Measurements from ENCODE around the gene ATP13A3.
"Not testable (repeated sequence)": the region's sequence is repeated elsewhere in the genome, so short reads cannot be mapped to it uniquely, and the experiment has no call there.

The ATP13A3 gene

DNA sequence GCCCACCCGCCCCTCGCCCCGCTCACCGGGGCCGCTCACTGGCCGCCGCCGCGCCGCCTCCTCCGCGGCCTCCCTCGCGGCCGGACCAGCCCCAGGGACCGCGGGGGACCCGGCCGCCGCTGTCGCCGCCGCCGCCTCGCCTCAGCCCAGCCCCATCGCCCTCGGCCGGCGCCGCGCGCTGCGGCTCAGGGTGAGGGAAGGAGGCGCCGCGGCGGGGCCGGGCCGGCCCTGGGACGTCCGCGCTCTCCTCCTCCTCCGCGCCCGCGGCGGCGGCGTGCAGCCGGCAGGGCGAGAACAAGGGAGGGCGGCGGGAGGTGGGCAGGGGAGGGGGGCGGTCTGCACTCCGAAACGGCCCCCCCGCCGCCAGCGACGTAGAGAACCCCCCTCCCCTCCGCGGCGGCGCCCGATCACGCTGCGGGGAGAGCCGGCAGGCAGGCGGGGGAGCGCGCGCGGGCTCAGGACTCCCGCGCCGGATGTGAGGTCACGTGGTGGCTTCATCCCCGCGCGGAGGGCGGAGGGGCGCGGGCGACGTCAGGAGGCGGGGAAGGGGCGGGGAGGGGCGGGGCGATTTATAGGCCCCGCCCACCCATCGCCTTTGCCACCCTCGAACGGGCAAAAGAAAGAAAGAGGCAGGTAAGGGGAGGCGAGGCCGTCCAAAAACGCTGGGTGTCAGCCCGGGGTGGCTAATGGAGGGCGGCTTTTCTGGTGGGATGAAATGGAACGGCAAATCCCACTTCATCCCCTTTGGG, at the start of gene ATP13A3:
ATP13A3 (minus strand) TSS at position 463 of the 749 bp plus-strand sequence. CDS start 24,812 bp downstream, outside the sequence.
- peak; percentile 78 to 79 for DNase-seq (ENCODE audit: low read depth in 2 of 2)

DNA sequence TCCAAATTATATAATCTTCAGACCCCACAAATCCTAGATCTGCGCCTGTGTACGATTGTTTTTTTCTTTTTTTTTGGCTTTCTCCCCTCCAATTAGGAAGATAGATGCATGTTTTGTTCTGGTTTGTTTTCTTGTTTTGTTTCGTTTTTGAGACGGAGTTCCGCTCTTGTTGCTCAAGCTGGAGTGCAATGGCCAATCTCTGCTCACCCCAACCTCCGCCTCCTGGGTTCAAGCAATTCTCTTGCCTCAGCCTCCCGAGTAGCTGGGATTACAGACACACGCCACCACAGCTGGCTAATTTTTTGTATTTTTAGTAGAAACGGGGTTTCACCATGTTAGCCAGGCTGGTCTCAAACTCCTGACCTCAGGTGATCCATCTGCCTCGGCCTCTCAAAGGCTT, 48.4 kb upstream of the ATP13A3 start:
- DNase-seq (ENCODE audit: low read depth in 2 of 2), result not testable (repeated sequence)

DNA sequence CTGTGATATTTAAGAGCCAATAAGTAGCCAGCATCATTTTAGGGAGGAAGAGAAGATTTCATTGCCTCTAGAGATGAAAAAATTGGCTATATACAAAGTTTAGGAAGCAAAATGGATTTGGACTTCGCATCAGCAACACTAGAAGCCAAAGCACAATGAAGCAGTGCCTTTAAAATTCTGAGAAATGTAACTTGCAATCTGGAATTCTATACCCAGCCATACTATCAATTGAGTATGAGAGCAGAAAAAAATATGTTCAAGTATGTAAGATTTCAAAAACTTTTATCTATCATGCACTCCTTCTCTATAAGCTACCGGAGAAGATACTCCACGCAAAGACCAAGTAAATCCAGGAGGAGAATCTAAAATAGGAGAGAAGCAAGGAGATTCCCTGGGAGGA, 47.4 kb upstream of the ATP13A3 start:
- DNase-seq (ENCODE audit: low read depth in 2 of 2), result no peak

DNA sequence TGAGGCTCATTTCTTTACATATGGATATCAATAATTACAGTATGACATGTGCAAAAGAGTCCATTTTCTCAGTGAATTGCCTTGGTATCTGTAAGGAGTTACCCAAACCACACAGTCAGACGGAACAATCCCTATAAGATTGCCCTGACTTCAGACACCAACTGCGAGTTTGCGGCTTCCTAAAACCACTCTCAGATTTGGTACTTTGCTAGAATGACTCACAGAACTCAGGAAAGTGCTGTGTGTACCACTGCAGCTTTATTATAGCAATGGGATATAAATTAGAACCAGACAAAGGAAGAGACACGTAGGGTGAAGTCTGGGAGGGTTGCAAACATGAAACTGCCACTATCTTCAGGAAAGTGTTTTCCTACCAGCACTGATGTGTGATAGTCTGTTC, 45.8 kb upstream of the ATP13A3 start:
- no peak for DNase-seq (ENCODE audit: low read depth in 2 of 2)

GRCh38 chr3:194527726-194528125, 40.9 kb upstream of the ATP13A3 start:
- DNase-seq (ENCODE audit: low read depth in 2 of 2), result no peak

GRCh38 chr3:194526164-194526563, 39.4 kb upstream of the ATP13A3 start:
- no peak for DNase-seq (ENCODE audit: low read depth in 2 of 2)

DNA sequence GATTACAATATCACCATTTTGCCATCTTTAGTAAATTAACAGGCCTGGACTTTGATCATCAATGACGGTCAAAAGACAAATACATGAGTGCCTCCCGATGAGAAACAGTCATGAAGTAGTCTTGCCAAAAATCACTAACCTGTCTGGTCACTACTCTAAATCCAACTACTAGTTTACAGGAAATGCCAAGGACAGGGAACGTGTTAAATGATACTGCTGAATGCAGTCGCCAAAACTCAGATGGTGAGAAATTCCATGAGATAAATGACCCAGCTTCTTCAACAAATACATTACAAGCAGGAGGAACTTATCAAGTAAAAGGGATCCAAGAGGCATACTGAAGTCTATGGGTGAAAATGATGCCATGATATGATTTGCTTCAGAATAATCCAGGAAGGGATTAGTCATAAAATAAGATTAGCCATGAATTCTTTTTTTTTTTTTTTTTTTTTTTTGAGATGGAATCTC, 35.8 kb upstream of the ATP13A3 start:
- DNase-seq (ENCODE audit: low read depth in 2 of 2), result no peak

- DNase-seq (ENCODE audit: low read depth in 2 of 2), result no peak
Observed at GRCh38 chr3:194521510-194522260, 34.9 kb upstream of the ATP13A3 start.

DNA sequence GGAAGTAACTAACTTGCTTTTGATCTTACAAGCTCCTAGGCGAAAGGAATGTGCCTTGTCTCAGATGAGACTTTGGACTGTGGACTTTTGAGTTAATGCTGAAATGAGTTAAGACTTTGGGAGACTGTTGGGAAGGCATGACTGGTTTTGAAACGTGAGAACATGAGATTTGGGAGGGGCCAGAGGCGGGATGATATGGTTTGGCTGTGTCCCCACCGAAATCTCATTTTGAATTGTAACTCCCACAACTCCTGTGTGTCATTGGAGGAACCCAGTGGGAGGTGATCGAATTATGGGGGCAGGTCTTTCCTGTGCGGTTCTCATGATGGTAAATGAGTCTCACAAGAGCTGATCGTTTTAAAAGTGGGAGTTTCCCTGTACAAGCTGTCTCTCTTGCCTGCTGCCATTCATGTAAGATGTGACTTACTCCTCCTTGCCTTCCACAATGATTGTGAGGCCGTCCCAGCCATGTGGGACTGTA, 33.9 kb upstream of the ATP13A3 start:
- peak in 1 of 2 donors; percentile 20 for DNase-seq (ENCODE audit: low read depth in 2 of 2)

GRCh38 chr3:194520201-194520600, 33.4 kb upstream of the ATP13A3 start:
- DNase-seq (ENCODE audit: low read depth in 2 of 2), result not testable (repeated sequence)

DNA sequence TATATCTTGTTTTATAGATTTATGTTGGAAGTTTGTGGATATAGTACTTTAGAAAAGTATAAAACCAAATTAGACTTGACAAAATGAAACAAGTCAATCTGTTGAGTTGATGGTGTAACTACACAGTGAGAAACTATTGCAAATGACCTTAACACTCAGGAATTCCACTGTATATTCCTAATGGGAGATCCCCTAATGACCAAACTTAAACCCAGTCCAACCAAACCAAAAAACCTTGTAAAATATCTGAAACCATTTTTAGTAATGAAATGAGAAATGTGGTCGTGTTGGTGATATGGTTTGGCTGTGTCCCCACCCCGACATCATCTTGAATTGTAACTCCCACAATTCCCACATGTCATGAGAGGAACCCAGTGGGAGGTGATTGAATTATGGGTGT, 31.9 kb upstream of the ATP13A3 start:
- DNase-seq (ENCODE audit: low read depth in 2 of 2), result no peak

GRCh38 chr3:194517333-194517732, 30.5 kb upstream of the ATP13A3 start:
- no peak for DNase-seq (ENCODE audit: low read depth in 2 of 2)

- no peak for DNase-seq (ENCODE audit: low read depth in 2 of 2)
Observed at GRCh38 chr3:194514626-194515025, 27.8 kb upstream of the ATP13A3 start.

DNA sequence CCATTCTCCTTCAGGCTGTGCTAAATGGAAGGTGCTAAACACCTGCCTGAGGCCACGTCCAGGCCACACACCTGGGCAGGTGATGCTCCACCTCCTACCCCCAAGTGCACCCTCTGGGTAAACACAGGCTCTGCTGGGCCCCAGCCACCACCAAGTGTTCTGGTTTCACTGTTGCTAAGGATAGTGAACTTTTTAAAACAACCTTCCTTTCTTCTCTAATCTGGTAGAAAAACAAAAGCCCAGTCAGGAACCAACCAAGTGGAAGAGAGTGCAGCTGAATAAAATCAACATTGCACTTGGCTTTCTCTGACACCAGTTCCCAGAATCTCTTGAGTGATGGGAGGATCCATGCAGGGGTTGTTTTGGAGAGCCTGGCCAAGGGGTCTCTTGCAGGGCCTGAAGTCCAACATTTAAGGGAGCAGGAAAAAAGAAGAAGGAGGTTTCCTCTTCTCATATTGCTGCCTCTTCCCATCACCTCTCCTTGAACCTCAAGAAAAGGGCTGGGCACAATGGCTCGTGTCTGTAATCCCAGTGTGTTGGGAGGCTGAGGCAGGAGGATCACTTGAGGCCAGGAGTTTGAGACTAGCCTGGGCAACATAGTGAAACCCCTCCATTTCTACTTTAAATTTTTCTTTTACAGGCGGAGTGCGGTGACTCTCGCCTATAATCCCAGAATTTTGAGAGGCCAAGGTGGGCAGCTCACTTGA, 26.2 kb upstream of the ATP13A3 start:
- DNase-seq (ENCODE audit: low read depth in 2 of 2), result no peak

DNA sequence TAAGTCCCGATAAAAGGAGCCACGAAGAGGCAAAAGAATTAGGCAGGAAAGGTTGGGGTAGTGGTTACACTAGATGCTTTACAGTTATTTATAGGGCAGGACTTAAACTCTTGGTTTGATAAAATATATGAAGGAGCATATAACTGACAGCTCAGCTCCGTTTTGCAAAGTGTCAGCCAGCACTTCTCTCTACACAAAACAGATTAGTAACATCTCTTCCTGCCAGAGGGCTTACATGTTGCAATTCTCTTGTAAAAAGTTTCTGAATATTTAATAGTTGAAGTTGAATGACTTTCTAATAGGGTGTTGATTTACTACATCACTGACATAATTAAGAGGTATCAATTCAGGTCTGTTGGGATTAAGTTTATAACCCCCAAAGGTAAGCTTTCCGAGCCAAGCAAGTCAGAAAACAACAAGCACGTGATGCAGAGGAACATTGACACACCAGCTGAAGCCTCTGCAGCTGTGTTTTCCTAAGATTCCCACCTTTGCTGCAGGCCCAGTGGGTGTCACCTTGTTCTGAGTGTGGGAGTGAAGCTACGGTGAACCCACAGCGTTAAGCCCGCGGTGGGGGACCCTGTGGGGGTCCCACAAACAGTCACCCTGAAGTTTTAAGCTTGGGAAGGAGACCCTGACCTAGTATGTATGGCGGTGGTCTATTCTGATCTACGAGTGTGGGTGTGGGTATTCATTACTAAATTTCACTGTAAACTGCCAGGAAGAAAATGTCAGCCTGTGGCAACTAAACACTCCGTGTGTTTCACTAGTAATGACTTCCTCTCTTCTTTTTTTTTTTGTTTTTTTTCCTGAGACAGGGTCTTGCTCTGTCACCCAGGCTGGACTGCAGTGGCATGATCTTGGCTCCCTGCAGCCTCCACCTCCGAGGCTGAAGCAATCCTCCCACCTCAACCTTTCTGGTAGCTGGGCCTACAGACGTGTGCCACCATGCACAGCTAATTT, 22.0 kb upstream of the ATP13A3 start:
- DNase-seq (ENCODE audit: low read depth in 2 of 2), result no peak

- no peak for DNase-seq (ENCODE audit: low read depth in 2 of 2)
Observed at GRCh38 chr3:194507571-194507970, 20.8 kb upstream of the ATP13A3 start.

GRCh38 chr3:194505791-194506415, 19.1 kb upstream of the ATP13A3 start:
- DNase-seq (ENCODE audit: low read depth in 2 of 2), result no peak

DNA sequence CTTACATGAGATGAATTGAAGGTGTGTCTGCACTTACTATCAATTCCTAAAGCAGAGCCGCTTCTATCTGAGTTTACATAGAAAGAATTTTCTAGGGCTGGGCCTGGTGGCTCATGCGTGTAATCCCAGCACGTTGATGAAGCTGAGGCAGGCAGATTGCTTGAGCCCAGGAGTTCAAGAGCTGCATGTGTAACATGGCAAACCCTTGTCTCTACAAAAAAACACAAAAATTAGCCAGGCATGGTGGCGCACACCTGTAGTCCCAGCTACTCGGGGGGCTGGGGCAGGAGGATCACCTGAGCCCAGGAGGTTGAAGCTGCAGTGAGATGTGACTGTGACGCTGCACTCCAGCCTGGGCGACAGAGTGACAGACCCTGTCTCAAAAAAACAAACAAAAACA, 18.1 kb upstream of the ATP13A3 start:
- no peak for DNase-seq (ENCODE audit: low read depth in 2 of 2)

DNA sequence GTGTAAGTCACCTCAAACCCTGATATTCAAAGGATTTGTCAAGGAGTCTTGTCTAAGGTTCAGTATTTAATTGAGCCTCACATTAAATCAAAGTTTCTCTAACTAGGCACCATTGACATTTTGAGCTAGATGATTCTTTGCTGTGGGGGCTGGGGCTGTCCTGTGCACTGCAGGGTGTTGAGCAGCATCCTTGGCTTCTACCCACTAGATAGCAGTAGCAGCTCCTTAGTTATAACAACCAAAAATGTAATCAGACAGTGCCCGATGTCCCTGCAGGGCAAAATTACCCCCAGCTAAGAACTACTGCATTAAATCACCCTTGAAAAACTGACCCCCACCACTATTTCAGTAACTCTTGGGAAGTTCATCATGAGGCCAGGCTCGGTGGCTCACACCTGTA, 17.3 kb upstream of the ATP13A3 start:
- DNase-seq (ENCODE audit: low read depth in 2 of 2), result no peak

DNA sequence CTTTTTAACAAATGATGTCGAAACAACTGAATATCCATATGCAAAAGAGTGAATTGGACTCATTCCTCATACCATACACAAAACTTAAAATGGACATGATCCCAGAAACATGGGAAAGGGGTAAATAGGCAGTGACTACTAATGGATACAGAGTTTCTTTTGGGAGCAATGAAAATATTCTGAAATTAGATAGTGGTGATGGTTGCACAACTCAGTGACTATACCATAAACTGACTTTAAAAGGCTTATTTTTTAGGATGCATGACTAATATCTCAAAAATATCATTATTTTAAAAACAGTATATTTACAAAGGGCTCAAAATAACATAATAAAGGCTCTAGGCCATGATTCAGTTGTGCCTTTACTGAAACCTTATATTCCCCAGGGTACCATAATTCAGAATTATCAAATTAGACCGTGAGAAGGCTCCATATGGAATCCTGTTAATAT, 16.3 kb upstream of the ATP13A3 start:
- no peak for DNase-seq (ENCODE audit: low read depth in 2 of 2)

GRCh38 chr3:194500198-194500597, 13.4 kb upstream of the ATP13A3 start:
- DNase-seq (ENCODE audit: low read depth in 2 of 2), result no peak

Measured in activated CD8-positive, alpha-beta memory T cell treated with anti-CD3 and anti-CD28 coated beads for 4 hours (primary cell).